PFSK-1 (cell line): ENCODE data around the gene SLMAP.

Experiments
- FOXP2 ChIP-seq: optimal IDR thresholded peaks from 2 replicates; pipeline ENCODE3; 2011; ENCODE audit warnings: borderline replicate concordance, control low read depth, inconsistent platforms; ENCODE audit not compliant: insufficient read depth; ENCODE audit errors: extremely low read length, extremely low read depth
- POLR2AphosphoS5 ChIP-seq: IDR thresholded peaks from 2 replicates; pipeline ENCODE4 v1.6.1; 2012; ENCODE audit warnings: low read depth, mild to moderate bottlenecking, control low read depth, low read length, moderate library complexity
- SIN3A ChIP-seq: IDR thresholded peaks from 2 replicates; pipeline ENCODE4 v1.6.1; 2012; ENCODE audit warnings: mild to moderate bottlenecking, low read length, moderate library complexity, borderline replicate concordance; ENCODE audit not compliant: insufficient read depth
- TAF1 ChIP-seq: IDR thresholded peaks from 2 replicates; pipeline ENCODE4 v1.6.1; 2012; ENCODE audit warnings: low read length, control low read depth, borderline replicate concordance; ENCODE audit not compliant: insufficient read depth
- TF ChIP-seq, protein P1 (sequence below), 2 experiments: IDR thresholded peaks; 2 replicates each; pipeline versions ENCODE4 v1.6.1 to v1.8.0; 2011 to 2012; ENCODE audit warnings: low read depth in 2 of 2, low read length in 2 of 2, control low read depth in 1 of 2, inconsistent platforms in 1 of 2, mild to moderate bottlenecking in 1 of 2, moderate library complexity in 1 of 2; ENCODE audit not compliant: insufficient read depth in 1 of 2

DNA sequence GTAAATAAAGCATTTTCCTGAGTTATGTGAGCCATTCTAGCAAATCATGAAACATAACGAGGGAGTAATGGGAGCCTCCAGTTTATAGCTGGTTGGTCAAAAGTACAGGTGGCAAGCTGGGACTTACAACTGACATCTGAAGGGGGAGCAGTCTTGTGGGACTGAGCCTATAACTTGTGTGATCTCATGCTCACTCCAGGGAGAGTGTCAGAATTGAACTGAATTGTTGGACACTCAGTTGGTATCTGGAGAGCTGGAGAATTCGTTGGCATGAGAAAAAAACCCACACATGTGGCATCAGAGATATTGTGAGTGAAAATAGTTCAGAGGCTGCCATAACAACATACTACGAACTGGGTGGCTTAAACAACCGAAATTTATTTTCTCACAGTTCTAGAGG is 40.4 kb upstream of the SLMAP start:
- TF ChIP-seq, protein P1, sequence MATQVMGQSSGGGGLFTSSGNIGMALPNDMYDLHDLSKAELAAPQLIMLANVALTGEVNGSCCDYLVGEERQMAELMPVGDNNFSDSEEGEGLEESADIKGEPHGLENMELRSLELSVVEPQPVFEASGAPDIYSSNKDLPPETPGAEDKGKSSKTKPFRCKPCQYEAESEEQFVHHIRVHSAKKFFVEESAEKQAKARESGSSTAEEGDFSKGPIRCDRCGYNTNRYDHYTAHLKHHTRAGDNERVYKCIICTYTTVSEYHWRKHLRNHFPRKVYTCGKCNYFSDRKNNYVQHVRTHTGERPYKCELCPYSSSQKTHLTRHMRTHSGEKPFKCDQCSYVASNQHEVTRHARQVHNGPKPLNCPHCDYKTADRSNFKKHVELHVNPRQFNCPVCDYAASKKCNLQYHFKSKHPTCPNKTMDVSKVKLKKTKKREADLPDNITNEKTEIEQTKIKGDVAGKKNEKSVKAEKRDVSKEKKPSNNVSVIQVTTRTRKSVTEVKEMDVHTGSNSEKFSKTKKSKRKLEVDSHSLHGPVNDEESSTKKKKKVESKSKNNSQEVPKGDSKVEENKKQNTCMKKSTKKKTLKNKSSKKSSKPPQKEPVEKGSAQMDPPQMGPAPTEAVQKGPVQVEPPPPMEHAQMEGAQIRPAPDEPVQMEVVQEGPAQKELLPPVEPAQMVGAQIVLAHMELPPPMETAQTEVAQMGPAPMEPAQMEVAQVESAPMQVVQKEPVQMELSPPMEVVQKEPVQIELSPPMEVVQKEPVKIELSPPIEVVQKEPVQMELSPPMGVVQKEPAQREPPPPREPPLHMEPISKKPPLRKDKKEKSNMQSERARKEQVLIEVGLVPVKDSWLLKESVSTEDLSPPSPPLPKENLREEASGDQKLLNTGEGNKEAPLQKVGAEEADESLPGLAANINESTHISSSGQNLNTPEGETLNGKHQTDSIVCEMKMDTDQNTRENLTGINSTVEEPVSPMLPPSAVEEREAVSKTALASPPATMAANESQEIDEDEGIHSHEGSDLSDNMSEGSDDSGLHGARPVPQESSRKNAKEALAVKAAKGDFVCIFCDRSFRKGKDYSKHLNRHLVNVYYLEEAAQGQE (IDR thresholded peaks at IDR 0.05; ENCODE audit: insufficient read depth in 1 of 2, low read depth in 2 of 2, low read length in 2 of 2), result no peak
- no peak for TF ChIP-seq POLR2AphosphoS5
- TF ChIP-seq TAF1, result no peak
- TF ChIP-seq SIN3A, result no peak
- no peak for TF ChIP-seq FOXP2
